ENCODE results near the gene PIGK.

PIGK gene

DNA sequence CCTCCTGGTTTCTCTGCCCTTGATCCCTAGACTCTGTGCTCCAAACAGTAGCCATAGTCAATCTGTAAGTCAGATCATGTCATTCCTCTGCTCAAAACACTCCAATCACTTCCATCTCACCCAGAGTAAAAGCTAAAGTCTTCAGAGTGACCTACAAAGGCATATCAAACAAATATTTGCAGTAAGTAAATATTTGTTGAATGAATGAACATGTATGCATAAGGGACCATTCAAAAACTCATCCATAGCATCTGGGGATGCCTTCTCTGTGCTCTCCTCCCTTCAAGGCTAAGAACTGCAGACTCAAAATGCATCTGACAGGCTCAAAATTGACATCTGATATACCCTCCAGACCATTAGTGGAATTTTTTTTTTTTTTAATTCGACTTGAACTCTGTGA is 44.5 kb upstream of the PIGK start:
- Histone ChIP-seq H3F3A (ENCODE audit: control insufficient read depth, insufficient read depth) (no peaks in the 10 kb centered on the region), H3K4me2 (ENCODE audit: low read length) (no peak overlapping the region)

DNA sequence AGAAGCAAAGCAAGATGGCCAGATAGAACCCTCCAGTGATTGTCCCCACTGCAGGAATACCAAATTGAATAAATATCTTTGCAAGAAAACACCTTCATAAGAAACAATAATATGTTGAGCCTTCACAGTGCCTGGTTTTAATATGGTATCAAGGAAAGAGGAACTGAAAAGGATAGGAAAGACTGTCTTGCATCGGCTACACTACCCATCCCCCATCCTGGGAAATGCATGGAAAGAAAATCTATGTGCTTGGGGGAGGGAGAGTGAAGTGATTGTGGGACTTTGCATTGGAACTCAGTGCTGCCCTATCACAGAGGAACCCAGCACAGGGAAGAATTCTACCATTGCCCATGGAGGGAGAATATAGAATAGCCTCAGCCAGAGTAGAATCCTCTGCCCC is 34.0 kb upstream of the PIGK start:
- no peaks in the 10 kb centered on the region for H3K27me3 ChIP-seq (ENCODE audit: control insufficient read depth, low read length)
- H3K4me1 ChIP-seq (ENCODE audit: control insufficient read depth, low read length): no peaks in the 10 kb centered on the region
- no peaks in the 10 kb centered on the region for H4K20me1 ChIP-seq (ENCODE audit: control insufficient read depth, insufficient read depth, low read depth, low read length)
- H3K36me3 ChIP-seq (ENCODE audit: control insufficient read depth, low read length): no peaks in the 10 kb centered on the region
- TF ChIP-seq EZH2phosphoT487 (IDR thresholded peaks at IDR 0.05; ENCODE audit: borderline replicate concordance, low read length): no peak
- TF ChIP-seq, protein P1, sequence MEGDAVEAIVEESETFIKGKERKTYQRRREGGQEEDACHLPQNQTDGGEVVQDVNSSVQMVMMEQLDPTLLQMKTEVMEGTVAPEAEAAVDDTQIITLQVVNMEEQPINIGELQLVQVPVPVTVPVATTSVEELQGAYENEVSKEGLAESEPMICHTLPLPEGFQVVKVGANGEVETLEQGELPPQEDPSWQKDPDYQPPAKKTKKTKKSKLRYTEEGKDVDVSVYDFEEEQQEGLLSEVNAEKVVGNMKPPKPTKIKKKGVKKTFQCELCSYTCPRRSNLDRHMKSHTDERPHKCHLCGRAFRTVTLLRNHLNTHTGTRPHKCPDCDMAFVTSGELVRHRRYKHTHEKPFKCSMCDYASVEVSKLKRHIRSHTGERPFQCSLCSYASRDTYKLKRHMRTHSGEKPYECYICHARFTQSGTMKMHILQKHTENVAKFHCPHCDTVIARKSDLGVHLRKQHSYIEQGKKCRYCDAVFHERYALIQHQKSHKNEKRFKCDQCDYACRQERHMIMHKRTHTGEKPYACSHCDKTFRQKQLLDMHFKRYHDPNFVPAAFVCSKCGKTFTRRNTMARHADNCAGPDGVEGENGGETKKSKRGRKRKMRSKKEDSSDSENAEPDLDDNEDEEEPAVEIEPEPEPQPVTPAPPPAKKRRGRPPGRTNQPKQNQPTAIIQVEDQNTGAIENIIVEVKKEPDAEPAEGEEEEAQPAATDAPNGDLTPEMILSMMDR (IDR thresholded peaks at IDR 0.05; ENCODE audit: low read depth, low read length, poor library complexity, severe bottlenecking): no peak
- H3K27ac ChIP-seq (ENCODE audit: low read depth, low read length): no peak overlapping the region
- no peaks in the 10 kb centered on the region for H3K79me2 ChIP-seq (ENCODE audit: control insufficient read depth, low read length)
- H3K4me2 ChIP-seq (ENCODE audit: low read length): no peak overlapping the region
- H3K9me3 ChIP-seq (ENCODE audit: control insufficient read depth, insufficient read depth, low read length): no peaks in the 10 kb centered on the region
- H3F3A ChIP-seq (ENCODE audit: control insufficient read depth, insufficient read depth): no peaks in the 10 kb centered on the region
- no peak overlapping the region for H3K4me3 ChIP-seq (ENCODE audit: low read length)
- H3K9me2 ChIP-seq (replicated peaks; ENCODE audit: control insufficient read depth, low read length): no peaks in the 10 kb centered on the region

More for the DNA sequence above, 44.5 kb upstream of the PIGK start:
- Histone ChIP-seq H3K9me2 (replicated peaks; ENCODE audit: control insufficient read depth, low read length) (no peaks in the 10 kb centered on the region), H3K4me1 (ENCODE audit: control insufficient read depth, low read length) (no peaks in the 10 kb centered on the region), H4K20me1 (ENCODE audit: control insufficient read depth, insufficient read depth, low read depth, low read length) (no peaks in the 10 kb centered on the region), H3K27me3 (ENCODE audit: control insufficient read depth, low read length) (peaks cover 12% of the 10 kb centered on the region; the same call in 1 of the 2 replicates), H3K27ac (ENCODE audit: low read depth, low read length) (no peak overlapping the region), H3K36me3 (ENCODE audit: control insufficient read depth, low read length) (no peaks in the 10 kb centered on the region), H3K9me3 (ENCODE audit: control insufficient read depth, insufficient read depth, low read length) (no peaks in the 10 kb centered on the region), H3K79me2 (ENCODE audit: control insufficient read depth, low read length) (no peaks in the 10 kb centered on the region), H3K4me3 (ENCODE audit: low read length) (no peak overlapping the region)
- TF ChIP-seq EZH2phosphoT487 (IDR thresholded peaks at IDR 0.05; ENCODE audit: borderline replicate concordance, low read length): no peak
- TF ChIP-seq, protein P1 (IDR thresholded peaks at IDR 0.05; ENCODE audit: low read depth, low read length, poor library complexity, severe bottlenecking): no peak

DNA sequence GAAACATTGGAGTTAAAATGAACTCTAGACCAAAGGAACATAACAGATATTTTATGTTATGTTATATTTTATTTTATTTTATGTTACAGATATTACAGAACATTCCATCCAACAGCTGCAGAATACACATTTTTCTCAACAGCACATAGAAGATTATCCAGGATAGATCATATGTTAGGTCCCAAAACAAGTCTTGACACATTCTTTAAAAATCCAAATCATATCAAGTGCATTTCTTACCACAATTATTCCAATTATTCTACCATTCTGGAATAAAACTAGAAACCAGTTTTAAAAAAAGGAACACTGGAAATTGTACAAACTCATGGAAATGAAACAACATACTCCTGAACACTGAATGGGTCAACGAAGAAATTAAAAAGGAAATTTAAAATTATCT is 30.9 kb upstream of the PIGK start:
- TF ChIP-seq EZH2phosphoT487 (IDR thresholded peaks at IDR 0.05; ENCODE audit: borderline replicate concordance, low read length): no peak
- TF ChIP-seq, protein P1 (IDR thresholded peaks at IDR 0.05; ENCODE audit: low read depth, low read length, poor library complexity, severe bottlenecking): no peak
- H3K4me1 ChIP-seq (ENCODE audit: control insufficient read depth, low read length): no peaks in the 10 kb centered on the region
- H3K27ac ChIP-seq (ENCODE audit: low read depth, low read length): no peak overlapping the region
- no peak overlapping the region for H3K4me2 ChIP-seq (ENCODE audit: low read length)
- H3K9me2 ChIP-seq (replicated peaks; ENCODE audit: control insufficient read depth, low read length): no peaks in the 10 kb centered on the region
- H3K27me3 ChIP-seq (ENCODE audit: control insufficient read depth, low read length): no peaks in the 10 kb centered on the region
- no peaks in the 10 kb centered on the region for H4K20me1 ChIP-seq (ENCODE audit: control insufficient read depth, insufficient read depth, low read depth, low read length)
- H3F3A ChIP-seq (ENCODE audit: control insufficient read depth, insufficient read depth): no peaks in the 10 kb centered on the region
- H3K79me2 ChIP-seq (ENCODE audit: control insufficient read depth, low read length): no peaks in the 10 kb centered on the region
- no peaks in the 10 kb centered on the region for H3K36me3 ChIP-seq (ENCODE audit: control insufficient read depth, low read length)
- no peaks in the 10 kb centered on the region for H3K9me3 ChIP-seq (ENCODE audit: control insufficient read depth, insufficient read depth, low read length)
- no peak overlapping the region for H3K4me3 ChIP-seq (ENCODE audit: low read length)

DNA sequence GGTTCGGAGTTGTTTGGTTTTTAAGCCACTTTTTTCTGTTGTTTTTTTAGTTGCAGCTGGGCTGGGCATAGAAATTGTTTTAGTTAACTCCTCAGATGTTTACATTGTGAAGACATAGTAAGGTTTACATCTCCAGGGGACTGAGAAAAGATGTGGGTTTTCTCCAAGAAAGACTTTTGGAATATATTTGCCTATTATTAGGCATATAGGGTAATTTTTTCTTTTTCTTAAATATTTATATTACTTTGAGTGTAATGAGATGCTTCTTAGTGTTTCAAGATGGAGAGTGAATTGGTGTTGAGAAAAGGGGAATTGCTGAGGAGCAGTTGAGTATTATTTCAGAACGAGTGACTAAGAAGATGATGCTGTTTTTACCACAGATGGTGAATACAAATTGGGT is 26.6 kb upstream of the PIGK start:
- TF ChIP-seq, protein P1 (IDR thresholded peaks at IDR 0.05; ENCODE audit: low read depth, low read length, poor library complexity, severe bottlenecking): no peak
- no peak for TF ChIP-seq EZH2phosphoT487 (IDR thresholded peaks at IDR 0.05; ENCODE audit: borderline replicate concordance, low read length)
- Histone ChIP-seq H3K79me2 (ENCODE audit: control insufficient read depth, low read length) (no peaks in the 10 kb centered on the region), H3K27ac (ENCODE audit: low read depth, low read length) (no peak overlapping the region), H3K9me3 (ENCODE audit: control insufficient read depth, insufficient read depth, low read length) (no peaks in the 10 kb centered on the region), H3K4me2 (ENCODE audit: low read length) (no peak overlapping the region), H3F3A (ENCODE audit: control insufficient read depth, insufficient read depth) (no peaks in the 10 kb centered on the region), H3K4me1 (ENCODE audit: control insufficient read depth, low read length) (no peaks in the 10 kb centered on the region), H3K36me3 (ENCODE audit: control insufficient read depth, low read length) (no peaks in the 10 kb centered on the region), H4K20me1 (ENCODE audit: control insufficient read depth, insufficient read depth, low read depth, low read length) (no peaks in the 10 kb centered on the region), H3K4me3 (ENCODE audit: low read length) (no peak overlapping the region), H3K9me2 (replicated peaks; ENCODE audit: control insufficient read depth, low read length) (no peaks in the 10 kb centered on the region), H3K27me3 (ENCODE audit: control insufficient read depth, low read length) (no peaks in the 10 kb centered on the region)
